GM12878 (cell line): Measurements from ENCODE around the gene COPZ2. TPM values are rescaled to one million over a fixed set of nuclear protein-coding genes. Genes with fewer than 3 reads are reported as not detected.

Experiments
- ATAC-seq: fragments of 200-7000 bp; cut with Tn5 transposase; 3 replicates; pipeline ENCODE4 v1.9.1; 2020; ENCODE audit warnings: mild to moderate bottlenecking, moderate library complexity
- BruUV-seq: library from RNA; stranded (reverse); fragments of 400-500 nt; replicated peaks from 2 replicates; lab custom pipeline; 2021; lab: Mats Ljungman, UMichigan
- CTCF ChIA-PET: fragments of 300-600 bp; sonication (Branson Sonifier 250); formaldehyde crosslinking; extraction: SDS; loops from one replicate; lab custom pipeline; 2021; ENCODE audit warnings: inconsistent platforms; lab: Yijun Ruan, JAX
- POLR2A ChIA-PET: fragments of 350-600 bp; formaldehyde crosslinking; extraction: SDS; loops from one replicate; lab custom pipeline; 2021; ENCODE audit warnings: inconsistent platforms; lab: Charles Lee
- RAD21 ChIA-PET: fragments of 300-600 bp; sonication (Branson Sonifier 250); formaldehyde crosslinking; loops from one replicate; lab custom pipeline; 2023; ENCODE audit warnings: antibody characterized with exemption; ENCODE audit not compliant: unreplicated experiment; lab: Charles Lee
- SMC1A ChIA-PET: fragments of 300-600 bp; sonication (Branson Sonifier 250); formaldehyde crosslinking; loops from one replicate; lab custom pipeline; 2023; ENCODE audit not compliant: unreplicated experiment, uncharacterized antibody; lab: Charles Lee
- DNase-seq: peaks from one replicate; pipeline ENCODE4 v3.0.0-alpha.2; 2011; ENCODE audit warnings: low read depth, low spot score
- FAIRE-seq: peaks from 3 replicates; lab custom pipeline; 2011; peaks lifted over from hg19 to GRCh38; lab: Jason Lieb, UNC
- H2AFZ ChIP-seq: 2 replicates; pipeline ENCODE4 v1.6.0; 2011; ENCODE audit warnings: low read depth, low read length, control low read depth; ENCODE audit not compliant: control insufficient read depth
- H3K27ac ChIP-seq: 2 replicates; pipeline ENCODE4 v1.5.1; 2011; ENCODE audit warnings: control low read depth; ENCODE audit not compliant: control insufficient read depth, insufficient read depth
- H3K27me3 ChIP-seq, 2 experiments: replicated peaks in 1 of 2; 2 replicates each; pipeline versions ENCODE4 v1.6.0 to v1.6.1; 2011; ENCODE audit warnings: low read length in 1 of 2; ENCODE audit not compliant: control insufficient read depth in 2 of 2, insufficient read depth in 2 of 2
- H3K36me3 ChIP-seq, 2 experiments: 2 replicates each; pipeline ENCODE4 v1.5.1; 2011; ENCODE audit warnings: low read length in 1 of 2; ENCODE audit not compliant: control insufficient read depth in 2 of 2, insufficient read depth in 2 of 2
- H3K4me1 ChIP-seq: 2 replicates; pipeline ENCODE4 v1.6.1; 2011; ENCODE audit warnings: mild to moderate bottlenecking, low read length, moderate library complexity, mixed read lengths; ENCODE audit not compliant: control insufficient read depth, insufficient read depth
- H3K4me2 ChIP-seq: 2 replicates; pipeline ENCODE4 v1.6.0; 2011; ENCODE audit warnings: control low read depth; ENCODE audit not compliant: control insufficient read depth, insufficient read depth
- H3K4me3 ChIP-seq: fragments of 200-600 bp; sonication (generic); 2 replicates; pipeline ENCODE4 v1.5.1; 2016
- H3K79me2 ChIP-seq: 2 replicates; pipeline ENCODE4 v1.6.0; 2011; ENCODE audit warnings: low read length; ENCODE audit not compliant: control insufficient read depth, insufficient read depth
- H3K9ac ChIP-seq: 2 replicates; pipeline ENCODE4 v1.8.0; 2011; ENCODE audit warnings: low read length, control low read depth, mixed read lengths; ENCODE audit not compliant: control insufficient read depth, insufficient read depth
- H3K9me3 ChIP-seq: replicated peaks from 3 replicates; pipeline ENCODE4 v1.5.1; 2011; ENCODE audit warnings: mild to moderate bottlenecking, low read length; ENCODE audit not compliant: control insufficient read depth, insufficient read depth
- H4K20me1 ChIP-seq: 2 replicates; pipeline ENCODE4 v1.6.0; 2011; ENCODE audit not compliant: control insufficient read depth, insufficient read depth
- BCL11A ChIP-seq: IDR thresholded peaks from 2 replicates; pipeline ENCODE4 v1.6.1; 2011; ENCODE audit warnings: low read depth, low read length
- GATAD2B ChIP-seq: fragments of 450-650 bp; conservative IDR thresholded peaks from 2 replicates; pipeline ENCODE4 v1.6.1; 2017; ENCODE audit warnings: low read depth, mild to moderate bottlenecking, moderate library complexity
- MYB ChIP-seq: fragments of 150-350 bp; IDR thresholded peaks from 2 replicates; pipeline ENCODE4 v1.6.1; 2014; ENCODE audit warnings: mild to moderate bottlenecking, low read depth, low read length, borderline replicate concordance
- RELB ChIP-seq: fragments of 450-650 bp; IDR thresholded peaks from 2 replicates; pipeline ENCODE4 v1.6.1; 2017; ENCODE audit warnings: low read depth, mild to moderate bottlenecking, moderate library complexity
- WGBS: methylation state at CpG from one replicate; pipeline ENCODE4 v1.1.6; 2016; ENCODE audit warnings: low lambda C conversion rate; ENCODE audit not compliant: insufficient replicate concordance, insufficient coverage; ENCODE audit errors: missing lambda C conversion rate; 5-methylcytosine and 5-hydroxymethylcytosine counted together
- in situ Hi-C: fragments of 300-500 bp; cut with MboI; formaldehyde crosslinking; loops from 9 replicates; pipeline ENCODE4 v1.14.3; 2018; ENCODE audit warnings: mixed read lengths
- intact Hi-C: fragments of 100-400 bp; cut with micrococcal nuclease; formaldehyde crosslinking; loops from one replicate; pipeline ENCODE4 v1.14.2; 2022; ENCODE audit not compliant: unreplicated experiment
- polyA plus RNA-seq, 11 experiments: library from polyadenylated mRNA; depleted of rRNA in 4 of 11; unstranded in 6 of 11; stranded (reverse) in 5 of 11; fragments of >200 nt; fragmentation: Nextera tagmentation in 4 of 11; fragmentation: Illumina TruSeq in 1 of 11; extraction: Ambion mirVana in 4 of 11; extraction: Trizol in 1 of 11; gene quantifications; 1 replicate in 1 of 11; 2 replicates in 10 of 11; pipeline versions ENCODE4 v1.2.1 to v1.2.3, GENCODE V29; 2011 to 2016; ENCODE audit warnings: inconsistent platforms in 2 of 11, missing spikeins in 2 of 11, low read depth in 1 of 11
- total RNA-seq, 4 experiments: library from RNA; depleted of rRNA in 3 of 4; stranded (reverse); fragments of >200 nt in 3 of 4; fragmentation: Illumina TruSeq in 1 of 4; extraction: Trizol in 1 of 4; gene quantifications; 2 replicates each; pipeline versions ENCODE4 v1.2.1 to v1.2.3, GENCODE V29; 2013 to 2021
- TF ChIP-seq, protein P1 (sequence below): IDR thresholded peaks from 2 replicates; pipeline ENCODE4 v1.6.1; 2011; ENCODE audit warnings: borderline replicate concordance, low read depth, mild to moderate bottlenecking, moderate library complexity, low read length; ENCODE audit not compliant: insufficient read depth, poor library complexity, severe bottlenecking

COPZ2 gene
- total and polyA plus RNA-seq, 10 of the 15 experiments (the other 5 are each of a cell fraction or from before 2014, with no cell fraction given): 0.20 to 4.3 (median 2.6) TPM

- no peak overlapping the region for H3K4me3 ChIP-seq
- in situ Hi-C loops (loop anchor here (5.0 kb wide), 2 partner anchors 32 to 172 kb away; partner anchors contain the start of gene SCRN2), intact Hi-C loops (loop anchor here (5.0 kb wide), 1 partner anchor 237 kb away; no protein-coding TSS in a partner anchor)
- 61% methylated on average over 8 of the region's 8 CpGs for WGBS
- peaks cover 22% of the 10 kb centered on the region for H3K4me1 ChIP-seq
- TF ChIP-seq RELB: no peak
- no peak for TF ChIP-seq BCL11A
- TF ChIP-seq, protein P1, sequence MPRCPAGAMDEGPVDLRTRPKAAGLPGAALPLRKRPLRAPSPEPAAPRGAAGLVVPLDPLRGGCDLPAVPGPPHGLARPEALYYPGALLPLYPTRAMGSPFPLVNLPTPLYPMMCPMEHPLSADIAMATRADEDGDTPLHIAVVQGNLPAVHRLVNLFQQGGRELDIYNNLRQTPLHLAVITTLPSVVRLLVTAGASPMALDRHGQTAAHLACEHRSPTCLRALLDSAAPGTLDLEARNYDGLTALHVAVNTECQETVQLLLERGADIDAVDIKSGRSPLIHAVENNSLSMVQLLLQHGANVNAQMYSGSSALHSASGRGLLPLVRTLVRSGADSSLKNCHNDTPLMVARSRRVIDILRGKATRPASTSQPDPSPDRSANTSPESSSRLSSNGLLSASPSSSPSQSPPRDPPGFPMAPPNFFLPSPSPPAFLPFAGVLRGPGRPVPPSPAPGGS: no peak
- no peak for TF ChIP-seq MYB
- no peak for TF ChIP-seq GATAD2B
- FAIRE-seq (no peak), DNase-seq (no peak), ATAC-seq (no peak)
- no peak overlapping the region for H3K4me2 ChIP-seq
- no TSS peak for BruUV-seq
- ChIA-PET POLR2A (interaction anchor here (0.8 to 2.3 kb wide), 2 partner anchors 11 to 32 kb away, joined by 3 to 13 read pairs; no protein-coding TSS in a partner anchor), RAD21 (interaction anchor here (0.9 to 6.6 kb wide), 8 partner anchors 10 to 66 kb away, joined by 3 to 126 read pairs (median 3); partner anchors contain the start of gene CDK5RAP3), CTCF (interaction anchor here (1.0 to 14.1 kb wide), 6 partner anchors 9 to 173 kb away, joined by 3 to 454 read pairs (median 58); partner anchors contain the start of genes CDK5RAP3, PNPO, PRR15L and SCRN2), SMC1A (interaction anchor here (0.6 to 9.6 kb wide), 6 partner anchors 13 to 788 kb away, joined by 3 to 332 read pairs (median 50); partner anchors contain the start of genes CDK5RAP3 and PNPO)
- H2AFZ ChIP-seq: no peak overlapping the region
- H3K9me3 ChIP-seq: no peaks in the 10 kb centered on the region
- H3K9ac ChIP-seq: no peak overlapping the region
- no peaks in the 10 kb centered on the region for H3K79me2 ChIP-seq
- H3K36me3 ChIP-seq: no peaks in the 10 kb centered on the region
- no peaks in the 10 kb centered on the region for H3K27me3 ChIP-seq
- H4K20me1 ChIP-seq: no peaks in the 10 kb centered on the region
- no peak overlapping the region for H3K27ac ChIP-seq
Observed at GRCh38 chr17:48014595-48015111, 22.9 kb downstream of the COPZ2 start.
